CD14-positive monocyte (primary cell): ENCODE data around the gene KLHL30. TPM values are rescaled to one million over a fixed set of nuclear protein-coding genes. Genes with fewer than 3 reads are reported as not detected.

Experiments used
- DNase-seq, 3 donors: peaks; one replicate each; pipeline ENCODE4 v3.0.0-alpha.2; 2011 to 2022
- H2AFZ ChIP-seq: 2 replicates; pipeline ENCODE4 v1.6.0; 2012; ENCODE audit warnings: mild to moderate bottlenecking, low read depth, low read length, inconsistent platforms; ENCODE audit not compliant: insufficient read depth, poor library complexity, severe bottlenecking
- H3K27ac ChIP-seq, 2 donors: 1 replicate in 1 of 2; 2 replicates in 1 of 2; pipeline ENCODE4 v1.5.1; 2012 to 2013; ENCODE audit warnings: low read length in 2 of 2, control low read depth in 1 of 2, inconsistent platforms in 1 of 2, low read depth in 1 of 2, mild to moderate bottlenecking in 1 of 2
- H3K27me3 ChIP-seq, 2 donors: one replicate each; pipeline versions ENCODE4 v1.6.0 to v1.6.1; 2011 to 2013; ENCODE audit warnings: low read length in 2 of 2; ENCODE audit not compliant: control insufficient read depth in 2 of 2, insufficient read depth in 2 of 2
- H3K36me3 ChIP-seq, 2 donors: replicated peaks in 1 of 2; 1 replicate in 1 of 2; 2 replicates in 1 of 2; pipeline versions ENCODE4 v1.5.1 to v1.6.1; 2012 to 2013; ENCODE audit warnings: low read length in 2 of 2, control low read depth in 1 of 2, inconsistent platforms in 1 of 2, mild to moderate bottlenecking in 1 of 2; ENCODE audit not compliant: insufficient read depth in 2 of 2, control insufficient read depth in 1 of 2
- H3K4me1 ChIP-seq, 2 donors: 1 replicate in 1 of 2; 2 replicates in 1 of 2; pipeline versions ENCODE4 v1.5.1 to v1.6.1; 2012 to 2013; ENCODE audit warnings: low read length in 2 of 2, control low read depth in 1 of 2, inconsistent platforms in 1 of 2, mild to moderate bottlenecking in 1 of 2, moderate library complexity in 1 of 2; ENCODE audit not compliant: insufficient read depth in 2 of 2, control insufficient read depth in 1 of 2
- H3K4me2 ChIP-seq: replicated peaks from 2 replicates; pipeline ENCODE3; 2012; ENCODE audit warnings: low read length, moderate library complexity, mild to moderate bottlenecking; ENCODE audit not compliant: poor library complexity, severe bottlenecking; ENCODE audit errors: extremely low read depth
- H3K4me3 ChIP-seq, 3 experiments: fragments of 200-600 bp in 1 of 3; sonication (generic) in 1 of 3; replicated peaks in 1 of 3; 1 replicate in 2 of 3; 2 replicates in 1 of 3; pipeline ENCODE4 v1.5.1; 2011 to 2013; ENCODE audit warnings: low read length in 3 of 3, mild to moderate bottlenecking in 3 of 3, control low read depth in 2 of 3, low read depth in 2 of 3, inconsistent platforms in 1 of 3, moderate library complexity in 1 of 3
- H3K79me2 ChIP-seq: 2 replicates; pipeline ENCODE4 v1.6.0; 2012; ENCODE audit warnings: mild to moderate bottlenecking, control low read depth, inconsistent platforms, low read length, moderate library complexity; ENCODE audit not compliant: insufficient read depth
- H3K9ac ChIP-seq: 2 replicates; pipeline ENCODE4 v1.6.0; 2017; ENCODE audit warnings: low read length, mild to moderate bottlenecking; ENCODE audit not compliant: insufficient read depth, poor library complexity, severe bottlenecking
- H3K9me3 ChIP-seq, 2 donors: replicated peaks in 1 of 2; 1 replicate in 1 of 2; 2 replicates in 1 of 2; pipeline versions ENCODE4 v1.5.1 to v1.6.1; 2012 to 2013; ENCODE audit warnings: low read length in 2 of 2, control low read depth in 1 of 2; ENCODE audit not compliant: control insufficient read depth in 1 of 2, insufficient read depth in 1 of 2
- H4K20me1 ChIP-seq: 2 replicates; pipeline ENCODE4 v1.6.0; 2012; ENCODE audit warnings: mild to moderate bottlenecking, low read length, control low read depth, moderate library complexity; ENCODE audit not compliant: insufficient read depth
- H3K27ac Mint-ChIP-seq, 7 donors: one replicate each; pipeline ENCODE4 v1.8.0; 2020; ENCODE audit warnings: mild to moderate bottlenecking in 7 of 7, mixed read lengths in 7 of 7, moderate library complexity in 6 of 7, inconsistent platforms in 2 of 7
- H3K27me3 Mint-ChIP-seq, 3 donors: one replicate each; pipeline ENCODE4 v1.8.0; 2021 to 2022; ENCODE audit warnings: low read depth in 3 of 3, mild to moderate bottlenecking in 3 of 3, mixed read lengths in 3 of 3, moderate library complexity in 3 of 3, inconsistent platforms in 1 of 3
- H3K36me3 Mint-ChIP-seq, 2 donors: one replicate each; pipeline ENCODE4 v1.8.0; 2020; ENCODE audit warnings: mixed read lengths in 2 of 2, inconsistent platforms in 1 of 2, mild to moderate bottlenecking in 1 of 2
- H3K4me1 Mint-ChIP-seq: one replicate; pipeline ENCODE4 v1.8.0; 2020; ENCODE audit warnings: mild to moderate bottlenecking, mixed read lengths
- H3K4me3 Mint-ChIP-seq, 2 donors: one replicate each; pipeline ENCODE4 v1.8.0; 2020; ENCODE audit warnings: mild to moderate bottlenecking in 2 of 2, mixed read lengths in 2 of 2, moderate library complexity in 1 of 2
- H3K9me3 Mint-ChIP-seq, 7 donors: one replicate each; pipeline ENCODE4 v1.8.0; 2020 to 2022; ENCODE audit warnings: mixed read lengths in 7 of 7, mild to moderate bottlenecking in 6 of 7, moderate library complexity in 6 of 7, inconsistent platforms in 2 of 7
- CTCF ChIP-seq: fragments of 200-600 bp; IDR thresholded peaks from one replicate; pipeline ENCODE4 v1.8.0; 2022; ENCODE audit warnings: antibody characterized with exemption, mild to moderate bottlenecking
- WGBS: methylation state at CpG from one replicate; pipeline ENCODE4 v1.1.5; 2013; ENCODE audit warnings: missing lambda C conversion rate; ENCODE audit not compliant: insufficient coverage; 5-methylcytosine and 5-hydroxymethylcytosine counted together
- intact Hi-C, 2 donors: fragments of 100-400 bp; cut with micrococcal nuclease; formaldehyde crosslinking; loops; one replicate each; pipeline versions ENCODE4 v1.15.0 to v1.15.1; 2023
- polyA minus RNA-seq: library from RNA; depleted of rRNA, polyadenylated mRNA; stranded (reverse); fragments of >200 nt; gene quantifications from 2 replicates; pipeline ENCODE4 v1.2.3, GENCODE V29; 2012
- polyA plus RNA-seq, 3 donors: library from polyadenylated mRNA; depleted of rRNA in 1 of 3; unstranded in 2 of 3; stranded (reverse) in 1 of 3; fragments of 300-500 nt in 2 of 3; fragments of >200 nt in 1 of 3; fragmentation: Illumina TruSeq in 2 of 3; gene quantifications; 1 replicate in 2 of 3; 2 replicates in 1 of 3; pipeline ENCODE4 v1.2.3, GENCODE V29; 2012 to 2021
- total RNA-seq, 12 experiments: library from RNA in 1 of 12; stranded (reverse) in 1 of 12; fragments of 120-200 nt in 1 of 12; gene quantifications; one replicate each; pipeline ENCODE4 v1.2.4 and lab custom pipeline; 2013 to 2026; ENCODE audit warnings: mixed read lengths in 6 of 12, inconsistent platforms in 1 of 12

The KLHL30 gene
- total RNA-seq (2013) = 0.81 TPM
- under 1 TPM in 2 of 3 donors, not detected in 1; 0.01 to 0.14 TPM for polyA plus RNA-seq
- not detected in 2 replicates for polyA minus RNA-seq
- 0 to 1.2 (median 0.35) reads per million in 11 experiments for total RNA-seq (lab: John Stamatoyannopoulos, UW)

- peak within 1 kb of the TSS; percentile 21 for H2AFZ ChIP-seq
- WGBS = 65% methylated on average over 20 of the region's 22 CpGs
- Mint-ChIP-seq H3K4me3 (no peak within 1 kb of the TSS), H3K9me3 (no peaks in the 10 kb centered on the region), H3K36me3 (no peaks in the 10 kb centered on the region), H3K4me1 (peaks cover 51% of the 10 kb centered on the region), H3K27ac (peak within 1 kb of the TSS in 6 of 7 donors; percentile 59 to 87 (median 76)), H3K27me3 (peaks cover 0 to 5% (median 2%) of the 10 kb centered on the region in 3 donors)
- H3K4me2 ChIP-seq = no peak within 1 kb of the TSS
- no peaks in the 10 kb centered on the region for H4K20me1 ChIP-seq
- H3K4me3 ChIP-seq = no peak within 1 kb of the TSS
- intact Hi-C loops = no loop called here
- peaks cover 42 to 55% of the 10 kb centered on the region in 2 donors for H3K4me1 ChIP-seq
- H3K27ac ChIP-seq = peak within 1 kb of the TSS in 1 of 2 donors; percentile 61
- H3K9me3 ChIP-seq = no peaks in the 10 kb centered on the region
- no peak for DNase-seq
- no peaks in the 10 kb centered on the region for H3K27me3 ChIP-seq
- no peaks in the 10 kb centered on the region for H3K79me2 ChIP-seq
- H3K9ac ChIP-seq = no peak within 1 kb of the TSS
- H3K36me3 ChIP-seq = no peaks in the 10 kb centered on the region
- TF ChIP-seq CTCF = no peak
Measured at GRCh38 chr2:238138331-238139195, at the start of gene KLHL30. KLHL30 (plus strand) TSS chr2:238138668; CDS start chr2:238140755, 2,087 bp downstream.

- Histone ChIP-seq H2AFZ (no peak overlapping the region), H3K27me3 (no peaks in the 10 kb centered on the region), H3K9ac (no peak overlapping the region), H3K4me2 (no peak overlapping the region), H3K4me1 (peaks cover 16% of the 10 kb centered on the region in 2 donors), H3K9me3 (no peaks in the 10 kb centered on the region), H3K36me3 (no peaks in the 10 kb centered on the region), H4K20me1 (no peaks in the 10 kb centered on the region), H3K79me2 (no peaks in the 10 kb centered on the region), H3K4me3 (no peak overlapping the region), H3K27ac (no peak overlapping the region)
- DNase-seq = no peak
- Mint-ChIP-seq H3K27me3 (peaks cover 0 to 3% (median 2%) of the 10 kb centered on the region in 3 donors), H3K27ac (peak overlapping the region in 2 of 7 donors; percentile 7 to 42), H3K4me3 (no peak overlapping the region), H3K4me1 (peaks cover 17% of the 10 kb centered on the region), H3K9me3 (no peaks in the 10 kb centered on the region), H3K36me3 (peaks cover 17 to 19% of the 10 kb centered on the region in 2 donors)
- intact Hi-C loops = no loop called here
- WGBS = 100% methylated on average over 3 of the region's 4 CpGs
- no peak for TF ChIP-seq CTCF
Measured at GRCh38 chr2:238090887-238091286, 47.6 kb upstream of the KLHL30 start.
